HG03196 (cell line): Measurements from ENCODE around the gene TMEM240.
"Not testable (repeated sequence)": the region's sequence is repeated elsewhere in the genome, so short reads cannot be mapped to it uniquely, and the experiment has no call there.

ENCODE experiments used
- ATAC-seq: cut with Tn5 transposase; IDR thresholded peaks from one replicate; pipeline ENCODE4 v1.9.1; 2021; ENCODE audit not compliant: unreplicated experiment

TMEM240 gene

DNA sequence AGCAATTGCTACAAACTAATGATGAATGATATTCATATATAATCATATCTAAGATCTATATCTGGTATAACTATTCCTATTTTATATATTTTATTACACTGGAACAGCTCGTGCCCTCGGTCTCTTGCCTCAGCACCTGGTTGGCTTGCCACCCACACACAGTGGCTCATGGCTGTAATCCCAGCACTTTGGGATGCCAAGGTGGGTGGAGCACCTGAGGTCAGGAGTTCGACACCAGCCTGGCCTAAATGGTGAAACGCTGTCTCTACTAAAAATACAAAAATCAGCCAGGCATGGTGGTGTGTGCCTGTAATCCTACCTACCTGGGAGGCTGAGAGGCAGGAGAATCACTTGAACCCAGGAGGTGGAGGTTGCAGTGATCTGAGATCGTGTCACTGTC, 34.6 kb downstream of the TMEM240 start:
- ATAC-seq, result not testable (repeated sequence)

DNA sequence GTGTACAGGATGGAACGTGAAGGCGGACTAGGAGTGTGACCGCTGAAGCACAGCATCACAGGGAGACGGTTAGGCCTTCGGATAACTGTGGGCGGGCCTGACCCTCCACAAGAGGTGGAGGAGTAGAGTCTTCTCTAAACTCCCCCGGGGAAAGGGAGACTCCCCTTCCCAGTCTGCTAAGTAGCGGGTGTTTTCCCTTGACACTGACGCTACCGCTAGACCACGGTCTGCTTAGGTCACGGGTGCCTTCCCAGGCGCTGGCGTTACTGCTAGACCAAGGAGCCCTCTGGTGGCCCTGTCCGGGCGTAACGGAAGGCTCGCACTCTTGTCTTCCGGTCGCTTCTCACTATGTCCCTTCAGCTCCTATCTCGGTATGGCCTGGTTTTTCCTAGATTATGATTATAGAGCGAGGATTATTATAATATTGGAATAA, 35.0 kb downstream of the TMEM240 start:
- not testable (repeated sequence) for ATAC-seq

DNA sequence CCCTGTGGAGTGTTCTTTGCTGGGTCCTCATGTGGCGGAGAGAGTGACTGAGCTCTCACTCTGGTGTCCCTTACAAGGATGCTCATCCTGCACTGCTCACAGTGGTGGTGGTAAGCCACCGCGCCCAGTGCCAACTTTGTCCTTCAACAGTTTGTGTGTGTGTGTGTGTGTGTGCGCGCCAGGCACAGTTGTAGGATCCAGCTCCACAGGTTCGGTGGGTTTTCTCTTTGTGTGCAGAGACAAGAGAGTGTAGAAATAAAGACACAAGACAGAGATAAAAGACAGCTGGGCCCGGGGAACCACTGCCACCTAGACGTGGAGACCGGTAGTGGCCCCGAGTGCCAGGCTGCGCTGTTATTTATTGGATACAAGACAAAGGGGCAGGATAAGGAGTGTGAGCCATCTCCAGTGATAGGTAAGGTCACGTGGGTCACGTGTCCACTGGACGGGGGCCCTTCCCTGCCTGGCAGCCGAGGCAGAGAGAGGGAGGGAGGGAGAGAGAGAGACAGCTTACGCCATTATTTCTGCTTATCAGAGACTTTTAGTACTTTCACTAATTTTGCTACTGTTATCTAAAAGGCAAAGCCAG, 35.6 kb downstream of the TMEM240 start:
- not testable (repeated sequence) for ATAC-seq

DNA sequence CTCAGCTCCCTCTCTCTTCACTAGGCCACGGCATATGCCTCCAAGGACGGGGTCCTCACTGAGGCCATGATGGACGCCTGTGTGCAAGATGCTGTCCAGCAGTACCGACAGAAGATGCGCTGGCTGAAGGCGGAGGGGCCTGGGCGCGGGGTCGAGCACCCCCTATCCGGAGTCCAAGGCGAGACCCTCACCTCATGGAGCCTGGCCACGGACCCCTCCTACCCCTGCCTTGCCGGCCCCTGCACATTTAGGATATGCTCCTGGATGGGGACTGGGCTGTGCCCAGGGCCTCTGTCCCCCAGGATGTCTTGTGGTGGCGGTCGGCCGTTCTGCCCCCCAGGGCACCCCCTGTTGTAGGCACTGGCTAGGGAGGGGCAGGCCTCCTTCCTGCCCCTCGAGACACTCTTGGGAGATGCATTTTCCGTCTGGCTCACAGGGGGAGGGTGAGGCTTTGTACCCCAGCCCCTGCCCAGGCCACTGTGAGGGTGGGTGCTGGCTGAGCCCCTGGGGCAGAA, 44.9 kb downstream of the TMEM240 start:
- ATAC-seq, result not testable (repeated sequence)

- not testable (repeated sequence) for ATAC-seq
Observed at GRCh38 chr1:1494311-1494710, 46.1 kb downstream of the TMEM240 start.

GRCh38 chr1:1491601-1492000, 48.8 kb downstream of the TMEM240 start:
- no peak for ATAC-seq

DNA sequence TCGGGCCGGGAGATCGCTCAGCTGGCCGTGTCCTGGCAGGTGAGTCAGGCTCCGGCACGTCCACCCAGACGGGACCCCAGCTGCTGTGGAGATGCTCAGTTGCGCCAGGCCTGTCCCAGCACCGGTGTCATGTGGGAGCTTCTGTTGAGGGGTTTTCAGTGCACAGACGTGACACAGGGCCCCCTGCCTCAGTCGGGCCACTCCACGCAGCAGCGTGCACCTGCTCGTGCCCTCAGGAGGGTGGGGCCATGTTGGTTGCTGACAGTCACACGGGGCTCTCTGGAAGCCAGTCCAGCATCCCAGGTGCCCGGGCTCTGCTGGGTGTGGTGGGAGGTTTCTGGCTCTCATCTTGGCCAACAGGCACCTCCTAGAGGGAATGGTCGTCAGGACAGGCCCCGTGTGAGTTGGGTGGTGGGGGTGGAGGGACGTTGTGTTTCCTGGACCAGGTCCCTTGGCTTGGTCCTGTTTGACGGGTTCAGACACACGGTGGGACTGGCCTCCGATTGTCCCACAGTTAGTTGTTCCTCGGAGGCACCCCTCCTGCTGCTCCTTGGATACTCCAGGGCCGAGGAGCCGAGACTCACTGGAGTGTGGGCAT, 49.7 kb downstream of the TMEM240 start:
- ATAC-seq, result no peak

DNA sequence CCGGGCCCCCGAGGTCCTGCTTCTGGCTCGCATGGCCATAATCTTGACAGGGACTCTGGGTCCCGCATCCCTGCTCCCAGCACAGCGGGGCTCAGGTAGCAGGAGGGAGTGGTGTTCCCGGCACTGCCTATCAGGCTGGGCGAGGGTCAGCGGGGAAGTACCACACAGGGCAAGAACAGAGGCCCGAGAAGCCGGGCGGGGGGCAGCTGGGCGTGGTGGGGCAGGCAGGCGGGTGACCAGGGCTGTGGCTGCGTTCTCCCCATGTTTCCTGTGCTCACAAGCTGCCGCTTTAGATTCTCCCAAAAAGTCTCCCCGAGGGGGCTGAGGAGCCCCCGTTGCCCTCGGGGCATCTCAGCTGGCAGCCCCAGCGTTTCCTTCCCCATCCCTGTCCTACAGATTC, 50.6 kb downstream of the TMEM240 start:
- no peak for ATAC-seq

- ATAC-seq, result no peak
Observed at GRCh38 chr1:1489231-1489630, 51.2 kb downstream of the TMEM240 start.

- ATAC-seq, result no peak
Observed at GRCh38 chr1:1487701-1488100, 52.7 kb downstream of the TMEM240 start.

GRCh38 chr1:1485755-1486317, 54.6 kb downstream of the TMEM240 start:
- not testable (repeated sequence) for ATAC-seq

DNA sequence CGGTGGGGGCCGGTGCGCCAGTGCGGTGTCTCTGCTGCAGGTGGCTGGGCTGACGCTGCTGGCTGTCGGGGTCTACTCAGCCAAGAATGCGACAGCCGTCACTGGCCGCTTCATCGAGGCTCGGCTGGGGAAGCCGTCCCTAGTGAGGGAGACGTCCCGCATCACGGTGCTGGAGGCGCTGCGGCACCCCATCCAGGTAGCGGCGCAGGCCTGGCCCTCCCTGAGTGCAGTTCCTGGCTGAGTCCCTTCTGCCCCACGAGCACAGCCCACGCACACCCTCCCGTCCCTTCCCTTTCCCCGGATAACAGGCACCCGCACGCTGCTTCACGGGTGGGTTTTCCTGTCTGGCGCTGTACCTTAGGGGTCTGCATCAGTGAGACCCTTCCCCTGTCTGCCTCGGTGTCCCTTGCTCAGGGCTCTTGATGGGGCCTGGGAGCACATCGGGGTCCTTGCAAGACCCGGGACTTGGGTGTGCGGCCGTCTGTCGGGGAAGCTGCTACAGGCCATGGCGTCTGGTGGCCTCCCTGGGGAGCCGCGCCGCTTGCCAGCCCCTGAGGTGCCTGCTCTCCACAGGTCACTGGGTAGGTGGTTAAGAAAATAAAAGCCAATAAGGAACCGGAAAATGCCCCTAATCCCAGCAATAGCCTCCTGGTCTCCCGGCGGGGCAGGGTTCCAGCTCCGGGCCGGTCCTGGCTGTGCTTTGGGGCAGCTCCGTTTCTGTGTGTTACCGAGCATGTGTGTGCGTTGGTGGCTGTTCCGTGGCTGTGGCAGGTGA, 55.3 kb downstream of the TMEM240 start:
- not testable (repeated sequence) for ATAC-seq
